Esophagus squamous epithelium (tissue), 4 donors: ENCODE data around the gene MTHFD2L.
A peak's percentile ranks its signal among the peaks of the same experiment; 100 is the strongest.

Experiments used
- CTCF ChIP-seq, 6 experiments: fragments of 450-650 bp in 4 of 6; fragments of 200-600 bp in 2 of 6; sonication (generic) in 2 of 6; IDR thresholded peaks; one replicate each; pipeline ENCODE4 v1.5.1; 2016 to 2019; ENCODE audit warnings: antibody characterized with exemption in 6 of 6, mild to moderate bottlenecking in 4 of 6, moderate library complexity in 4 of 6
- POLR2A ChIP-seq, 4 donors: fragments of 450-650 bp; IDR thresholded peaks; one replicate each; pipeline ENCODE4 v1.6.1; 2017; ENCODE audit warnings: antibody characterized with exemption in 4 of 4, mild to moderate bottlenecking in 4 of 4, moderate library complexity in 3 of 4

- TF ChIP-seq CTCF (IDR thresholded peaks at IDR 0.05), result peak; percentile 35 to 71 (median 50)
- no peak for TF ChIP-seq POLR2A (IDR thresholded peaks at IDR 0.05)
Observed at GRCh38 chr4:74311696-74312313, 153.9 kb downstream of the MTHFD2L start.
